MCF 10A (cell line): ENCODE data around the gene ADARB2. TPM values are rescaled to one million over a fixed set of nuclear protein-coding genes. Genes with fewer than 3 reads are reported as not detected.

Source experiments
- BruUV-seq: library from RNA; stranded (reverse); fragments of 400-500 nt; replicated peaks from 2 replicates; lab custom pipeline; 2021; lab: Mats Ljungman, UMichigan
- CTCF ChIA-PET: fragments of 300-600 bp; sonication (Branson Sonifier 250); formaldehyde crosslinking; extraction: SDS; loops from one replicate; lab custom pipeline; 2021; ENCODE audit warnings: antibody characterized with exemption, inconsistent platforms; lab: Yijun Ruan, JAX
- POLR2A ChIA-PET: fragments of 300-600, 350-650 bp; sonication (Branson Sonifier 250); formaldehyde crosslinking; extraction: SDS; loops from one replicate; lab custom pipeline; 2020; ENCODE audit warnings: antibody characterized with exemption, inconsistent platforms; lab: Yijun Ruan, JAX
- DNase-seq: peaks from one replicate; pipeline ENCODE4 v3.0.0-alpha.2; 2018; ENCODE audit not compliant: unreplicated experiment
- H3K27ac Mint-ChIP-seq: one replicate; pipeline ENCODE4 v1.8.0; 2022; ENCODE audit warnings: mild to moderate bottlenecking, low read depth, mixed read lengths; ENCODE audit not compliant: unreplicated experiment
- H3K27me3 Mint-ChIP-seq: one replicate; pipeline ENCODE4 v1.8.0; 2022; ENCODE audit warnings: mixed read lengths; ENCODE audit not compliant: insufficient read depth, unreplicated experiment
- H3K36me3 Mint-ChIP-seq: one replicate; pipeline ENCODE4 v1.8.0; 2022; ENCODE audit warnings: mild to moderate bottlenecking, moderate library complexity, mixed read lengths; ENCODE audit not compliant: insufficient read depth, unreplicated experiment
- H3K4me1 Mint-ChIP-seq: one replicate; pipeline ENCODE4 v1.8.0; 2022; ENCODE audit warnings: mixed read lengths; ENCODE audit not compliant: insufficient read depth, unreplicated experiment
- H3K4me3 Mint-ChIP-seq: one replicate; pipeline ENCODE4 v1.8.0; 2022; ENCODE audit warnings: mild to moderate bottlenecking, moderate library complexity, mixed read lengths; ENCODE audit not compliant: unreplicated experiment
- H3K9me3 Mint-ChIP-seq: one replicate; pipeline ENCODE4 v1.8.0; 2022; ENCODE audit warnings: mixed read lengths; ENCODE audit not compliant: unreplicated experiment
- intact Hi-C: fragments of 100-400 bp; cut with micrococcal nuclease; formaldehyde crosslinking; loops from 2 replicates; pipeline ENCODE4 v1.14.1; 2022
- total RNA-seq: library from RNA; stranded (reverse); gene quantifications from 2 replicates; pipeline ENCODE4 v1.2.3, GENCODE V29; 2022
- TF ChIP-seq, protein P1 (sequence below): fragments of 200-600 bp; IDR thresholded peaks from one replicate; pipeline ENCODE4 v1.8.0; 2022; ENCODE audit warnings: antibody characterized with exemption, mild to moderate bottlenecking; ENCODE audit not compliant: unreplicated experiment

The ADARB2 gene
- total RNA-seq, 1 experiment from 2014 or later: 0.96 TPM

DNA sequence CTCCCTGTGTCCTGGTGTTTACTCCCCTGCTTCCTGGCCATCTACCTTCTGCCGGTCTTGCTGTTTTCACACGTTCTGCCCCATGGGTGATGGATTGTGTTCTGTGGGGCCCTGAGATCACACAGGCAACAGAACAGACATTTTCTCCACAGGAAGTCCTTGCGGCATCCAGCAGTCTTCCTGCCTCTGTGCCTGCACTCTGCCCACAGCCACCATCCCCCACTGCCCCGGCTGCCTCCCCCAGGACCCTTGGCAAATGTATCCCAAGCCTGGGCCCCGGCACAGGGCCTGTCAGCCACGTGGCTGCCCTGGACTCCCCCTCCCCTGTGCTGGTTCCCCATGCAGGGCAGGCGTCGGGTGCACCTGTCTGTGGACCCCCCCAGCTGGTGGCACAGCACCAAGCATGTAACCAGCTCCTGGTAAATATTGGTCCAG is 497.0 kb downstream of the ADARB2 start:
- H3K4me1 Mint-ChIP-seq: no peaks in the 10 kb centered on the region
- CTCF ChIA-PET: no interaction called here
- no peak overlapping the region for H3K27ac Mint-ChIP-seq
- POLR2A ChIA-PET: no interaction called here
- H3K27me3 Mint-ChIP-seq: no peaks in the 10 kb centered on the region
- no peaks in the 10 kb centered on the region for H3K36me3 Mint-ChIP-seq
- intact Hi-C loops: no loop called here
- no TSS peak for BruUV-seq
- peaks cover 12% of the 10 kb centered on the region for H3K9me3 Mint-ChIP-seq
- no peak for DNase-seq
- TF ChIP-seq, protein P1, sequence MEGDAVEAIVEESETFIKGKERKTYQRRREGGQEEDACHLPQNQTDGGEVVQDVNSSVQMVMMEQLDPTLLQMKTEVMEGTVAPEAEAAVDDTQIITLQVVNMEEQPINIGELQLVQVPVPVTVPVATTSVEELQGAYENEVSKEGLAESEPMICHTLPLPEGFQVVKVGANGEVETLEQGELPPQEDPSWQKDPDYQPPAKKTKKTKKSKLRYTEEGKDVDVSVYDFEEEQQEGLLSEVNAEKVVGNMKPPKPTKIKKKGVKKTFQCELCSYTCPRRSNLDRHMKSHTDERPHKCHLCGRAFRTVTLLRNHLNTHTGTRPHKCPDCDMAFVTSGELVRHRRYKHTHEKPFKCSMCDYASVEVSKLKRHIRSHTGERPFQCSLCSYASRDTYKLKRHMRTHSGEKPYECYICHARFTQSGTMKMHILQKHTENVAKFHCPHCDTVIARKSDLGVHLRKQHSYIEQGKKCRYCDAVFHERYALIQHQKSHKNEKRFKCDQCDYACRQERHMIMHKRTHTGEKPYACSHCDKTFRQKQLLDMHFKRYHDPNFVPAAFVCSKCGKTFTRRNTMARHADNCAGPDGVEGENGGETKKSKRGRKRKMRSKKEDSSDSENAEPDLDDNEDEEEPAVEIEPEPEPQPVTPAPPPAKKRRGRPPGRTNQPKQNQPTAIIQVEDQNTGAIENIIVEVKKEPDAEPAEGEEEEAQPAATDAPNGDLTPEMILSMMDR: no peak
- H3K4me3 Mint-ChIP-seq: no peak overlapping the region

DNA sequence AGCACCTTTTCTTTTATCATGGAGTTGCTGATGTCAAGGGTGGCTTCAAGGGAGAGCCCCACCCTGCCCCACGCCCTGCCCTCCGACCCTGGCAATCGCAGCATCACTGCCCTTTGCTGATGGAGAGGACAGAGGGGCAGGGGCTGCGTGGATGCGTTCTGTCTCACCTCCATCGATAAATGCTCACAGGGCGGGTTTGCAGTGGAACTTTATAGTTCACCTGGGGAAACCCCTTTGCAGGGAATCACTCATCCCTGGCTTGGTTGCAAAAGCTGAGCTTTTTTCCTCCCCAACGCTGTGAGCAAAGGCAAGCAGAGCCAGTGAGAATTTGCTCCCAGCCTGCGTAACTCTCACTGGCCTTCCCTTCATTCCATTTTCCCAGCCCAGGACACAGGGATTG is 504.3 kb downstream of the ADARB2 start:
- no peaks in the 10 kb centered on the region for H3K9me3 Mint-ChIP-seq
- ChIA-PET CTCF (no interaction called here), POLR2A (no interaction called here)
- no peak overlapping the region for H3K4me3 Mint-ChIP-seq
- no peak overlapping the region for H3K27ac Mint-ChIP-seq
- no peaks in the 10 kb centered on the region for H3K36me3 Mint-ChIP-seq
- no peaks in the 10 kb centered on the region for H3K4me1 Mint-ChIP-seq
- intact Hi-C loops: no loop called here
- no peaks in the 10 kb centered on the region for H3K27me3 Mint-ChIP-seq
- DNase-seq: no peak
- TF ChIP-seq, protein P1: no peak
- BruUV-seq: no TSS peak

DNA sequence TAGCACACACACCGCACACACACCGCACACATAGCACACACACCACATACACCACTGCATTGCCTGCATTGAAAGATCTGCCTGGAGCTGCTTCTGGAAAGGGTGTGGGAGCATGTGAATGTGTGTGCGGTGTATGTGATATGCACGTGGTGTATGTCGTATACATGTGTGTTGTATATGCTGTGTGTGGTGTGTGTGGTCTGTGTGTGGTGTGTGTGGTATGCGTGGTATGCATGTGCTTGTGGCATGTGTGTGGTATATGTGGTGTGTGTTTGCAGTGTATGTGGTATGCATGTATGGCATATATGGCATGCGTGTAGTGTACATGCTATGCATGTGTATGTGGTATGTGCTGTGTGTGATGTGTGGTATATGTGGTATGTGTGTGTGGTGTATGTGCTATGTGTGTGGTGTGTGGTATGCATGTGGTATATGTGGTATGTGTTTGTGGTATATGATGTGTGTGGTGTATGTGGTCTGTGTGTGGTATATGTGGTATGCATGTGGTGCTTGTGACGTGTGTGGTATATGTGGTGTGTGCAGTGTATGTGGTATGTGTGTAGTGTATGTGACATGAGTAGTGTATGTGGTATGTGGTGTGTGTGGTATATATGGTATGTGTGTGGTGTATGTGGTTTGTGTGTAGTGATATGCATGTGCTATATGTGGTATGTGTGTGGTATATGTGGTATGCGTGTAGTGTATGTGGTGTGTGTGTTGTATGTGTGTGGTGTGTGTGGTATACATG is 505.0 kb downstream of the ADARB2 start:
- ChIA-PET CTCF (no interaction called here), POLR2A (no interaction called here)
- BruUV-seq: no TSS peak

DNA sequence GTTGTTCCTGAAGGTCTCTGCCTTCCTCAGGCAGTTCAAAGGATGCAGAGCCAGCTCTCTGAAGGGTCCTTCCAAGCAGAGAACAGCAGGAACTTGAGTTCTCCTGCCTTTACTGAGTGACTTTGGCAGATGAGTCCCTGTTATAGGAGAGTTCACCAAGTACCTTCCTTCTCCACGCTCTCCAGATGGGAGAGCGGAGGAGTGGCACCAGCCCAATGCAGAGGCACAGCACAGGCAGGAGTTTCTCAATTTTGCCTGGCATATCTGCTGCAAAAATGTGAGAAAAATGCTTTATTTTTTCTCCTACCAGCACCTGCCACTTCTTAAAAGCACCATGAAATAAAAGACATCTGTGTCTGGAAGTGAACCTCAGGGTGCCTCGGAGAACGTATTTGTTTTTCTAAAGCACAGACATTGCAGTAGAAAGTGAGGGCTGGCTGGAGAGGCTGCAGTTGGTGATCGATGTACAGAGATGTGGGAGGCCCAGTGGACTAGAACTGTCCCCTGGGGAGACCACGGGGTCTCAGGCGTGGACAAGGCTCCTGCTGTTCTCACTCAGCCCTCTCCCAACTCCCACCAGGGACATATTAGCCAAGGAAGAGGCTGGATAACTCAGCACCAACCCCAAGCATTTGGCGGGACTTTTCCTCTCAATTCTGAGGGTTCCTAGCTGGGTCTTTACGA is 506.6 kb downstream of the ADARB2 start:
- Mint-ChIP-seq H3K4me3 (no peak overlapping the region), H3K36me3 (no peaks in the 10 kb centered on the region), H3K27me3 (peaks cover 8% of the 10 kb centered on the region), H3K4me1 (no peaks in the 10 kb centered on the region), H3K9me3 (peaks cover 6% of the 10 kb centered on the region), H3K27ac (no peak overlapping the region)
- ChIA-PET POLR2A (no interaction called here), CTCF (no interaction called here)
- intact Hi-C loops: no loop called here
- no TSS peak for BruUV-seq
- TF ChIP-seq, protein P1: no peak
- DNase-seq: no peak

More for the DNA sequence above, 505.0 kb downstream of the ADARB2 start:
- TF ChIP-seq, protein P1: no peak
- Mint-ChIP-seq H3K4me3 (no peak overlapping the region), H3K9me3 (no peaks in the 10 kb centered on the region), H3K4me1 (no peaks in the 10 kb centered on the region), H3K27ac (no peak overlapping the region), H3K36me3 (no peaks in the 10 kb centered on the region), H3K27me3 (no peaks in the 10 kb centered on the region)
- DNase-seq: no peak
- intact Hi-C loops: no loop called here
